DMS114 treated with DMSO at 0.1 percent for 48 hours (cell line): ENCODE results near the gene ANKRD49.

Experiments
- DNase-seq: peaks from one replicate; lab custom pipeline; 2025; ENCODE audit not compliant: unreplicated experiment; lab: John Stamatoyannopoulos, UW

The ANKRD49 gene

GRCh38 chr11:94493281-94494125 lies at the start of gene ANKRD49, which contains the start of gene MRE11:
Gene ANKRD49 (plus strand): TSS chr11:94493984. CDS start chr11:94496694, 2,710 bp downstream.
Gene MRE11 (minus strand): TSS chr11:94493844. CDS start chr11:94492801, 1,043 bp downstream.
- peak; percentile 85 for DNase-seq

GRCh38 chr11:94445641-94446040 lies 48.1 kb upstream of the ANKRD49 start:
- DNase-seq = no peak

- no peak for DNase-seq
These were observed 46.6 kb upstream of the ANKRD49 start for GRCh38 chr11:94447149-94447548.

GRCh38 chr11:94449029-94449428 lies 44.8 kb upstream of the ANKRD49 start:
- DNase-seq = no peak

GRCh38 chr11:94449437-94449836 lies 44.3 kb upstream of the ANKRD49 start:
- no peak for DNase-seq

GRCh38 chr11:94450048-94450447 lies 43.7 kb upstream of the ANKRD49 start:
- DNase-seq = no peak

- no peak for DNase-seq
These were observed 40.8 kb upstream of the ANKRD49 start for GRCh38 chr11:94452988-94453387.

GRCh38 chr11:94454301-94454700 lies 39.5 kb upstream of the ANKRD49 start:
- DNase-seq = no peak

GRCh38 chr11:94455861-94456260 lies 37.9 kb upstream of the ANKRD49 start:
- no peak for DNase-seq

GRCh38 chr11:94457118-94458029 lies 36.4 kb upstream of the ANKRD49 start:
- no peak for DNase-seq

- no peak for DNase-seq
These were observed 34.2 kb upstream of the ANKRD49 start for GRCh38 chr11:94459576-94459975.

GRCh38 chr11:94469416-94469815 lies 24.4 kb upstream of the ANKRD49 start:
- DNase-seq = no peak

GRCh38 chr11:94472916-94473799 lies 20.6 kb upstream of the ANKRD49 start:
- DNase-seq = no peak

GRCh38 chr11:94477624-94478023 lies 16.2 kb upstream of the ANKRD49 start:
- no peak for DNase-seq

- no peak for DNase-seq
These were observed 12.4 kb upstream of the ANKRD49 start for GRCh38 chr11:94481342-94481741.

GRCh38 chr11:94486068-94486467 lies 7.7 kb upstream of the ANKRD49 start:
- no peak for DNase-seq

GRCh38 chr11:94494126-94494680 lies 419 bp downstream of the ANKRD49 start:
- peak; percentile 24 for DNase-seq

GRCh38 chr11:94500181-94500580 lies 6.4 kb downstream of the ANKRD49 start:
- no peak for DNase-seq

- DNase-seq = no peak
These were observed 7.7 kb downstream of the ANKRD49 start for GRCh38 chr11:94501522-94501921.

- peak; percentile 54 for DNase-seq
These were observed 11.0 kb downstream of the ANKRD49 start for GRCh38 chr11:94504689-94505293.
